DND-41 (cell line): ENCODE measurements around the gene GK.

ENCODE experiments used
- ATAC-seq: fragments of 200-7000 bp; cut with Tn5 transposase; 3 replicates; pipeline ENCODE4 v1.9.1; 2021; ENCODE audit warnings: low read depth; ENCODE audit not compliant: insufficient read depth
- DNase-seq: peaks from one replicate; pipeline ENCODE4 v3.0.0-alpha.2; 2020
- H2AFZ ChIP-seq: 2 replicates; pipeline ENCODE4 v1.6.0; 2012; ENCODE audit warnings: low read depth, low read length
- H3K27ac ChIP-seq: 2 replicates; pipeline ENCODE4 v1.5.1; 2012; ENCODE audit warnings: low read length, inconsistent platforms
- H3K27me3 ChIP-seq: fragments of 200-600 bp; sonication (generic); 2 replicates; pipeline ENCODE4 v1.6.0; 2012; ENCODE audit warnings: low read length, mild to moderate bottlenecking, inconsistent platforms; ENCODE audit not compliant: insufficient read depth, poor library complexity
- H3K36me3 ChIP-seq: 2 replicates; pipeline ENCODE4 v1.5.1; 2012; ENCODE audit warnings: low read length, inconsistent platforms; ENCODE audit not compliant: insufficient read depth
- H3K4me1 ChIP-seq: 2 replicates; pipeline ENCODE4 v1.5.1; 2012; ENCODE audit warnings: mild to moderate bottlenecking, low read length; ENCODE audit not compliant: insufficient read depth
- H3K4me2 ChIP-seq: 2 replicates; pipeline ENCODE4 v1.6.0; 2012; ENCODE audit warnings: mild to moderate bottlenecking, moderate library complexity, low read length, inconsistent platforms; ENCODE audit not compliant: insufficient read depth
- H3K4me3 ChIP-seq, 2 experiments: fragments of 200-600 bp in 1 of 2; shearing (Covaris generic) in 1 of 2; 2 replicates each; pipeline ENCODE4 v1.5.1; 2012 to 2016; ENCODE audit warnings: inconsistent platforms in 2 of 2, low read length in 2 of 2, mild to moderate bottlenecking in 2 of 2, low read depth in 1 of 2, moderate library complexity in 1 of 2
- H3K79me2 ChIP-seq: 2 replicates; pipeline ENCODE4 v1.6.0; 2012; ENCODE audit warnings: low read length, inconsistent platforms; ENCODE audit not compliant: insufficient read depth
- H3K9ac ChIP-seq: 2 replicates; pipeline ENCODE4 v1.6.0; 2012; ENCODE audit warnings: low read depth, mild to moderate bottlenecking, inconsistent platforms, low read length, moderate library complexity
- H3K9me3 ChIP-seq: 2 replicates; pipeline ENCODE4 v1.5.1; 2012; ENCODE audit warnings: low read length, moderate library complexity, mild to moderate bottlenecking, inconsistent platforms; ENCODE audit not compliant: insufficient read depth, severe bottlenecking
- H4K20me1 ChIP-seq: 2 replicates; pipeline ENCODE4 v1.6.0; 2012; ENCODE audit warnings: low read length; ENCODE audit not compliant: insufficient read depth
- EZH2 ChIP-seq: IDR thresholded peaks from 3 replicates; pipeline ENCODE4 v1.6.1; 2012; ENCODE audit warnings: borderline replicate concordance, low read depth, mild to moderate bottlenecking, moderate library complexity, low read length, inconsistent platforms; ENCODE audit not compliant: severe bottlenecking
- TF ChIP-seq, protein P1 (sequence below): IDR thresholded peaks from 2 replicates; pipeline ENCODE4 v1.5.1; 2012; ENCODE audit warnings: borderline replicate concordance, low read length, moderate library complexity, mild to moderate bottlenecking; ENCODE audit not compliant: poor library complexity, severe bottlenecking; ENCODE audit errors: extremely low read depth

The GK gene

GRCh38 chrX:30779453-30780030, 126.3 kb downstream of the GK start:
- Histone ChIP-seq H3K4me1 (no peaks in the 10 kb centered on the region), H3K4me2 (no peak overlapping the region), H3K36me3 (no peaks in the 10 kb centered on the region), H3K4me3 (no peak overlapping the region), H4K20me1 (no peaks in the 10 kb centered on the region), H3K27me3 (no peaks in the 10 kb centered on the region), H3K9me3 (no peaks in the 10 kb centered on the region), H3K9ac (no peak overlapping the region), H2AFZ (no peak overlapping the region), H3K27ac (no peak overlapping the region), H3K79me2 (no peaks in the 10 kb centered on the region)
- ATAC-seq (no peak), DNase-seq (no peak)
- TF ChIP-seq, protein P1, sequence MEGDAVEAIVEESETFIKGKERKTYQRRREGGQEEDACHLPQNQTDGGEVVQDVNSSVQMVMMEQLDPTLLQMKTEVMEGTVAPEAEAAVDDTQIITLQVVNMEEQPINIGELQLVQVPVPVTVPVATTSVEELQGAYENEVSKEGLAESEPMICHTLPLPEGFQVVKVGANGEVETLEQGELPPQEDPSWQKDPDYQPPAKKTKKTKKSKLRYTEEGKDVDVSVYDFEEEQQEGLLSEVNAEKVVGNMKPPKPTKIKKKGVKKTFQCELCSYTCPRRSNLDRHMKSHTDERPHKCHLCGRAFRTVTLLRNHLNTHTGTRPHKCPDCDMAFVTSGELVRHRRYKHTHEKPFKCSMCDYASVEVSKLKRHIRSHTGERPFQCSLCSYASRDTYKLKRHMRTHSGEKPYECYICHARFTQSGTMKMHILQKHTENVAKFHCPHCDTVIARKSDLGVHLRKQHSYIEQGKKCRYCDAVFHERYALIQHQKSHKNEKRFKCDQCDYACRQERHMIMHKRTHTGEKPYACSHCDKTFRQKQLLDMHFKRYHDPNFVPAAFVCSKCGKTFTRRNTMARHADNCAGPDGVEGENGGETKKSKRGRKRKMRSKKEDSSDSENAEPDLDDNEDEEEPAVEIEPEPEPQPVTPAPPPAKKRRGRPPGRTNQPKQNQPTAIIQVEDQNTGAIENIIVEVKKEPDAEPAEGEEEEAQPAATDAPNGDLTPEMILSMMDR, result no peak
- no peak for TF ChIP-seq EZH2
